Measurements from ENCODE around the gene ADAM19. TPM values are rescaled to one million over a fixed set of nuclear protein-coding genes. Genes with fewer than 3 reads are reported as not detected.
A peak's percentile ranks its signal among the peaks of the same experiment; 100 is the strongest.
"Not testable (repeated sequence)": the region's sequence is repeated elsewhere in the genome, so short reads cannot be mapped to it uniquely, and the experiment has no call there.

The ADAM19 gene
- total RNA-seq, 2 donors from 2014 or later: 130 to 140 TPM

- DNase-seq (no peak), ATAC-seq (no peak)
- Mint-ChIP-seq H3K4me3 (no peak overlapping the region), H3K36me3 (ENCODE audit: low read depth) (peaks cover 25% of the 10 kb centered on the region), H3K27ac (peak overlapping the region; percentile 89), H3K27me3 (no peaks in the 10 kb centered on the region), H3K4me1 (peaks cover 35% of the 10 kb centered on the region)
- no peaks in the 10 kb centered on the region for H3K9me3 ChIP-seq (ENCODE audit: control insufficient read depth, low read length, poor library complexity, severe bottlenecking)
Observed at GRCh38 chr5:157485340-157485739, 90.2 kb downstream of the ADAM19 start.

- no peak for DNase-seq
- no peak overlapping the region for H3K27ac Mint-ChIP-seq
- no peak overlapping the region for H3K4me3 Mint-ChIP-seq
- no peak for ATAC-seq
- H3K4me1 Mint-ChIP-seq: peaks cover 37% of the 10 kb centered on the region
- H3K36me3 Mint-ChIP-seq (ENCODE audit: low read depth): peaks cover 25% of the 10 kb centered on the region
- H3K9me3 ChIP-seq (ENCODE audit: control insufficient read depth, low read length, poor library complexity, severe bottlenecking): no peaks in the 10 kb centered on the region
- H3K27me3 Mint-ChIP-seq: no peaks in the 10 kb centered on the region
Observed at GRCh38 chr5:157484768-157485167, 90.8 kb downstream of the ADAM19 start.

- not testable (repeated sequence) for H3K9me3 ChIP-seq (ENCODE audit: control insufficient read depth, low read length, poor library complexity, severe bottlenecking); H3K27me3 Mint-ChIP-seq; H3K27ac Mint-ChIP-seq; DNase-seq; H3K4me3 Mint-ChIP-seq; ATAC-seq
- peaks cover 25% of the 10 kb centered on the region for H3K36me3 Mint-ChIP-seq (ENCODE audit: low read depth)
- peaks cover 44% of the 10 kb centered on the region for H3K4me1 Mint-ChIP-seq
Observed at GRCh38 chr5:157482702-157483101, 92.9 kb downstream of the ADAM19 start.

GRCh38 chr5:157481666-157482065, 93.9 kb downstream of the ADAM19 start:
- DNase-seq (no peak), ATAC-seq (peak; percentile 10)
- Mint-ChIP-seq H3K27ac (peak overlapping the region; percentile 65), H3K4me3 (no peak overlapping the region), H3K36me3 (ENCODE audit: low read depth) (peaks cover 18% of the 10 kb centered on the region), H3K4me1 (peaks cover 38% of the 10 kb centered on the region), H3K27me3 (no peaks in the 10 kb centered on the region)
- no peaks in the 10 kb centered on the region for H3K9me3 ChIP-seq (ENCODE audit: control insufficient read depth, low read length, poor library complexity, severe bottlenecking)

GRCh38 chr5:157481265-157481664, 94.3 kb downstream of the ADAM19 start:
- Mint-ChIP-seq H3K27me3 (no peaks in the 10 kb centered on the region), H3K4me3 (peak overlapping the region; percentile 25), H3K27ac (peak overlapping the region; percentile 65), H3K4me1 (peaks cover 34% of the 10 kb centered on the region), H3K36me3 (ENCODE audit: low read depth) (peaks cover 16% of the 10 kb centered on the region)
- ATAC-seq (peak; percentile 67), DNase-seq (no peak)
- no peaks in the 10 kb centered on the region for H3K9me3 ChIP-seq (ENCODE audit: control insufficient read depth, low read length, poor library complexity, severe bottlenecking)

DNA sequence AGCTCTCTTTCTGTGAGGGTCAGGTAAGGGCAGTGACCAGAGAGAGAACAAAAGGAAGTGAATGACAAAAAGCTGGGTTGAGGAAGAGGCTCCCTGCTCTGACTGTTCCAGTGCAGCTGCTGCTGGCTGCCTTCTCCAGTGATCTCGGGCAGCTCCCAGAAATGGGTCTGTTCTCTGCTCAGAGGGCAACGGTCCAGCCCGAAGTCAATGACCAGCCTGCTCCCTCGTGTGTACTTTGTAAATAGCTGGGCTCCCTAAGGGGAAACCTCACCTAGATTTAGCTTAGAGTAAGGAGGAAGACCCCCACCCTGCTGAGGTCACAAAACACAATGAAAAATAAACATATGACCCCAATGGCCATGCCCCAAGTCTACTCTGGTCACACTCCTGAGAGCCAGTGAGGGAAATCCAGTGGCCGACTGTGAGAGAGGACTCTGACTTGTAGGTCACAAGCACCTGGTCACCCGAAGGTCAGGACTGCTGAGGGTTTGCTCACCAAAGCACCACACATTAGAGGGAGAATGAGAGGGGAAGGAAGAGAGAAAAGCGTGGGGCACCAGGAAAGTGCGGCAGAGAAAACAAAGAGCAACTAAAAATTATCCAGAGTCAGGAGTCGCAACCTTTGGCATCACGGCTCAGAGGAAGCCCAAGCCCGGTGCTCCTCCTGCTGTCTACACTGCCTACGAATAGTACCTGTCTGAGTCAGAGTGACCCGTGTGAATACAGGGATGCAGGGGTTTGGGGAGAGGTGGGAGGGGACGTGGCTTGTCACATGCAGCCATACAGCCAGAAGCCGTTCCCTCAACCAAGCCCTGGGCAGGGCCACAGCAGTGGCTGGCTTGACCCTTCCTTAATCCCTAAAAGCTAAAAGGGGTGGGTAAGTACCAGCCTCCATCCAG, 95.7 kb downstream of the ADAM19 start:
- peaks cover 10% of the 10 kb centered on the region for H3K36me3 Mint-ChIP-seq (ENCODE audit: low read depth)
- H3K27ac Mint-ChIP-seq: peak overlapping the region; percentile 91
- H3K27me3 Mint-ChIP-seq: no peaks in the 10 kb centered on the region
- peaks cover 33% of the 10 kb centered on the region for H3K4me1 Mint-ChIP-seq
- no peaks in the 10 kb centered on the region for H3K9me3 ChIP-seq (ENCODE audit: control insufficient read depth, low read length, poor library complexity, severe bottlenecking)
- DNase-seq (no peak), ATAC-seq (no peak)
- H3K4me3 Mint-ChIP-seq: no peak overlapping the region

DNA sequence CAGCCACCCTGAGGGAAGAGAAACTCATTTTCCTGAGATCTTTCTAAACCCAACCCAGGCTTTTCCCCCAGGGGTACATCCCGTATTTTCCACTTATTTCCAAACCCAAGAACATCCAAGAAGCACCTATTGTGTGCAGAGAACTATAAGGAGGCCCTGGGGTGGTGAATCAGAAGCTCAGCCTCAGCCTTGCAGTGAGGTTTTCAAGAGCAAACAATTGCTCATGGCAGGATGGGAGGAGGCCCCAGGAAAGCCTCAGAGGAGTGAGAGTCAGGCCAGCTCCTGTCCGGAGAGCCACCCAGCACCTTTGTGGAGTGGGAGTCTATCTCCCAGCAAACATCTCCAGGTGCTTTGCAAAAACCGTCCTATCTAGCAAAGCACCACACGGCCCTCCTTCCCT, 96.4 kb downstream of the ADAM19 start:
- Mint-ChIP-seq H3K4me3 (peak overlapping the region; percentile 25), H3K27ac (peak overlapping the region; percentile 91), H3K4me1 (peaks cover 36% of the 10 kb centered on the region), H3K27me3 (no peaks in the 10 kb centered on the region), H3K36me3 (ENCODE audit: low read depth) (peaks cover 10% of the 10 kb centered on the region)
- DNase-seq (no peak), ATAC-seq (no peak)
- H3K9me3 ChIP-seq (ENCODE audit: control insufficient read depth, low read length, poor library complexity, severe bottlenecking): no peaks in the 10 kb centered on the region

- Mint-ChIP-seq H3K27me3 (no peaks in the 10 kb centered on the region), H3K27ac (peak overlapping the region; percentile 91), H3K4me1 (peaks cover 33% of the 10 kb centered on the region), H3K4me3 (peak overlapping the region; percentile 25), H3K36me3 (ENCODE audit: low read depth) (peaks cover 7% of the 10 kb centered on the region)
- H3K9me3 ChIP-seq (ENCODE audit: control insufficient read depth, low read length, poor library complexity, severe bottlenecking): no peaks in the 10 kb centered on the region
- no peak for DNase-seq
- no peak for ATAC-seq
Observed at GRCh38 chr5:157478726-157479125, 96.8 kb downstream of the ADAM19 start.

DNA sequence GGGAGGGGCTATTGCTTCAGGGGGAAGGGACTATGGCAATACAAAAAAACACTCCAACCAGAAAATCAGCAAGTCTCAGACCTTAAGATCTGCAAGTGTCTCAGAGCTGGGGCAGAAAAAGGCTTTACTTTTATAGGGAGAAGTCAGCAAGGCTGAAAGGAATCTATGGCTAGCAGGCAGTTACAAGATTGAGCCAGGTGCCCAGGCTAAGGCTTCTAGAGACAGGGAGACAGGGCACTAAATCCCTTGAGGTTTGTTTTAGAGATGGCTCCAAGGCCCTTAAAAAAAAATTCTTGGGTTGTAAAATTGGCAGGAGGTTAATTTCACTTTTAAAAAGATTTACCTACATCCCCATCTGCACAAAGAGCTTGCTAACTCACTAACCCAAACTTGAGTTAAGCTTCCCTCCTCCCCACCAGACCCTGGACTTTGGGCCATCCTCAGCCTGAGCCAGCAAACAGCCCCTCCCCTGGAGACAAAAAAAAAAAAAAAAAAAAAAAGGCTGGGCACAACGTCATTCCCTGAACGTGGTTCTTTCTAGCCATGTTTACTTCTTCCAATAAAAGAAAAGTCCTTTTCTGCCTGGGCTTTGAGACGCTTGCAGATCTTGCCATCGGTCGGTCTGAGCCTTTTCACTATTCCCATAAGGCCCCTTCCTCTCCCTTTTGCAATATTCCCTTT, 97.6 kb downstream of the ADAM19 start:
- H3K36me3 Mint-ChIP-seq (ENCODE audit: low read depth): peaks cover 6% of the 10 kb centered on the region
- no peaks in the 10 kb centered on the region for H3K27me3 Mint-ChIP-seq
- DNase-seq (no peak), ATAC-seq (no peak)
- H3K4me1 Mint-ChIP-seq: peaks cover 33% of the 10 kb centered on the region
- H3K4me3 Mint-ChIP-seq: no peak overlapping the region
- H3K9me3 ChIP-seq (ENCODE audit: control insufficient read depth, low read length, poor library complexity, severe bottlenecking): no peaks in the 10 kb centered on the region
- peak overlapping the region; percentile 91 for H3K27ac Mint-ChIP-seq

- no peaks in the 10 kb centered on the region for H3K27me3 Mint-ChIP-seq
- H3K9me3 ChIP-seq (ENCODE audit: control insufficient read depth, low read length, poor library complexity, severe bottlenecking): no peaks in the 10 kb centered on the region
- peaks cover 4% of the 10 kb centered on the region for H3K36me3 Mint-ChIP-seq (ENCODE audit: low read depth)
- peak; percentile 53 for ATAC-seq
- H3K4me3 Mint-ChIP-seq: no peak overlapping the region
- DNase-seq: no peak
- peak overlapping the region; percentile 82 for H3K27ac Mint-ChIP-seq
- peaks cover 31% of the 10 kb centered on the region for H3K4me1 Mint-ChIP-seq
Observed at GRCh38 chr5:157476702-157477408, 98.7 kb downstream of the ADAM19 start.

DNA sequence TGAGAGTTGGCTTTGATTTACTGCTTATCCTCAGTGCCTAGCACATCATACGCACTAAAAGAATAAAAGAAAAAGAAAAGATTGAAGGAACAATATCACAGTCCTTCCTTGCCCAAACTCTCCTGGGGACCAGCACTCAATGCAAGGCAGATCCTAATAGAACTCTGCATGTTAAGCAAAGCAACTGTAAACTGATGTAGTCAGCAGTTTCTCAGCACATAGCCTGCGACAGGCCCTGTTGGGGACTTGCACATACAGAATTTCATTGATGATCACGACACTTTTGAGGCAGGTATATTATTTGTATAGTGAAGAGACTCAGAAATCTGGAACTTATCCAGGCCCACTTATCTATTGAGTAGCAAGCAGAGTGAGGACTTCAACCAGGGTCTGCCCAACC, 100.1 kb downstream of the ADAM19 start:
- Mint-ChIP-seq H3K4me1 (peaks cover 27% of the 10 kb centered on the region), H3K4me3 (no peak overlapping the region), H3K27me3 (no peaks in the 10 kb centered on the region), H3K27ac (peak overlapping the region; percentile 82), H3K36me3 (ENCODE audit: low read depth) (peaks cover 4% of the 10 kb centered on the region)
- DNase-seq (no peak), ATAC-seq (no peak)
- no peaks in the 10 kb centered on the region for H3K9me3 ChIP-seq (ENCODE audit: control insufficient read depth, low read length, poor library complexity, severe bottlenecking)

DNA sequence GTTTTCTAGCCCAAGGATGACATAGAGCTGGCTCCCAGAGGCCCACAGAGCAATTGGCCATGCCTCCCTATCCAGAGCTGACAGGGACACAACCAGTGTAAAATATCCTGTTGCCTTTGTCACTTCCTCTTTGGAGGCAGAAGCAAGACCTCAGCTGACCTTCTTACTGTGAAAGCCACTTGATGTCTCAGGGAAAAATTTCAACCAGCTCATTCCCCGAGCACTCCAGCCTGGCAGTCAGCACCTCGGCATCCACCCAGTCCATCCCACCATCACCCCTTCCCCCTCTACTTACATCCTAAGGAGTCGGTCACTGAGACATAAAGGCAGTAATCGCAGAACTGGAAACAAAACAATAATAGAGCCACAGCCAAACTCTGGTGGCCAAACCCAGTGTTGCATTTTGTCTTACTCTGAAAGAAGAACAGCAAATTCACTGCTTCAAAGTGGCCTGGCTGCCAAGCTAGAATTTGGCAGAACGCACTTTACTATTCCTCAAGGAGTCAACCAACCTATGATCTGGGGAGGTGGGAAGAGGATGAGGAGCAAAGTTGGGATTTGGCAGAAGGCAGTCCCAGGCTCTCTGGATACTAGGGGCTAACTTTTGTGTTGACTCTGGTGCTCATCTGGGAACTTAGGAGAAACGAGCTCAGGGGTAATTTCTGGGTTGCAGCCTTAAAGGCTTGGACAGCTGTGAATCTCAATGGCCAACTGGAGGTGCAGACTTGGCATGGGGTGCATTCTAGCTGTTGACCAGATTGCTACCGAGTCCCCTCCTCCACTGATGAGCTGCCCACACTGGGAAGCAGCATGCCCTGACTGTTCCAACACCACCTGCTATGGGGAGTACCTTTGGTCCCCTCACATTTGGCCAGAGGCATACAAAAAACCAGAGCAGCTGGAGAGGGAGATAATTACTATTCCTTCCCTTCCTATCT, 101.9 kb downstream of the ADAM19 start:
- Mint-ChIP-seq H3K4me3 (no peak overlapping the region), H3K36me3 (ENCODE audit: low read depth) (peaks cover 4% of the 10 kb centered on the region), H3K27ac (peak overlapping the region; percentile 82), H3K4me1 (peaks cover 19% of the 10 kb centered on the region), H3K27me3 (no peaks in the 10 kb centered on the region)
- ATAC-seq (no peak), DNase-seq (no peak)
- no peaks in the 10 kb centered on the region for H3K9me3 ChIP-seq (ENCODE audit: control insufficient read depth, low read length, poor library complexity, severe bottlenecking)
